ENCODE results near the gene SHFL.

- TF ChIP-seq CTCF (IDR thresholded peaks at IDR 0.05) (no peak), REST (IDR thresholded peaks at IDR 0.05; ENCODE audit: insufficient read depth in 1 of 2, low read depth in 2 of 2, low read length in 1 of 2) (no peak)
Measured at GRCh38 chr19:10107817-10108367, 21.8 kb downstream of the SHFL start.
